Breast epithelium (tissue), 3 donors: ENCODE data around the gene TSPAN32.
"Not testable (repeated sequence)": the region's sequence is repeated elsewhere in the genome, so short reads cannot be mapped to it uniquely, and the experiment has no call there.

Experiments used
- CTCF ChIP-seq, 3 donors: fragments of 450-650 bp; IDR thresholded peaks; one replicate each; pipeline ENCODE4 v1.5.1; 2016 to 2017; ENCODE audit warnings: antibody characterized with exemption in 3 of 3, mild to moderate bottlenecking in 3 of 3, moderate library complexity in 3 of 3
- POLR2A ChIP-seq: fragments of 450-650 bp; IDR thresholded peaks from one replicate; pipeline ENCODE4 v1.6.1; 2016; ENCODE audit warnings: antibody characterized with exemption, mild to moderate bottlenecking, moderate library complexity

GRCh38 chr11:2364386-2364785, 62.6 kb downstream of the TSPAN32 start:
- not testable (repeated sequence) for TF ChIP-seq POLR2A; CTCF (IDR thresholded peaks at IDR 0.05)
